Natural killer cell treated with Interleukin-12 subunit alpha and Interleukin-12 subunit beta and Interleukin-15 and Interleukin-18, amount 100 ng/mL, for 72 hours (primary cell): ENCODE data around the gene UNCX. TPM values are rescaled to one million over a fixed set of nuclear protein-coding genes. Genes with fewer than 3 reads are reported as not detected.
"Not testable (repeated sequence)": the region's sequence is repeated elsewhere in the genome, so short reads cannot be mapped to it uniquely, and the experiment has no call there.

Source experiments
- ATAC-seq, 2 donors: fragments of 150-1000 bp; cut with Tn5 transposase in 1 of 2; sonication (Bioruptor Pico), chemical (Tn5 transposase) in 1 of 2; 2 replicates each; pipeline ENCODE4 v1.10.0; 2021
- DNase-seq: peaks from one replicate; pipeline ENCODE4 v3.0.0; 2022; ENCODE audit warnings: low spot score
- H3K27ac Mint-ChIP-seq, 2 donors: 1 replicate in 1 of 2; 2 replicates in 1 of 2; pipeline ENCODE4 v1.8.0; 2022; ENCODE audit warnings: mixed read lengths in 2 of 2, mild to moderate bottlenecking in 1 of 2, moderate library complexity in 1 of 2
- H3K27me3 Mint-ChIP-seq, 2 donors: 1 replicate in 1 of 2; 2 replicates in 1 of 2; pipeline ENCODE4 v1.8.0; 2022; ENCODE audit warnings: mixed read lengths in 2 of 2
- H3K36me3 Mint-ChIP-seq: one replicate; pipeline ENCODE4 v1.8.0; 2022; ENCODE audit warnings: mixed read lengths
- H3K4me1 Mint-ChIP-seq, 2 donors: 1 replicate in 1 of 2; 2 replicates in 1 of 2; pipeline ENCODE4 v1.8.0; 2022; ENCODE audit warnings: low read depth in 2 of 2, mixed read lengths in 2 of 2, mild to moderate bottlenecking in 1 of 2
- H3K4me3 Mint-ChIP-seq: one replicate; pipeline ENCODE4 v1.8.0; 2022; ENCODE audit warnings: mixed read lengths
- H3K9me3 Mint-ChIP-seq: 2 replicates; pipeline ENCODE4 v1.8.0; 2022; ENCODE audit warnings: mixed read lengths
- total RNA-seq, 2 donors: library from RNA; stranded (reverse); gene quantifications; one replicate each; pipeline ENCODE4 v1.2.3, GENCODE V29; 2022

The UNCX gene
- total RNA-seq, 2 donors from 2014 or later: not detected

DNA sequence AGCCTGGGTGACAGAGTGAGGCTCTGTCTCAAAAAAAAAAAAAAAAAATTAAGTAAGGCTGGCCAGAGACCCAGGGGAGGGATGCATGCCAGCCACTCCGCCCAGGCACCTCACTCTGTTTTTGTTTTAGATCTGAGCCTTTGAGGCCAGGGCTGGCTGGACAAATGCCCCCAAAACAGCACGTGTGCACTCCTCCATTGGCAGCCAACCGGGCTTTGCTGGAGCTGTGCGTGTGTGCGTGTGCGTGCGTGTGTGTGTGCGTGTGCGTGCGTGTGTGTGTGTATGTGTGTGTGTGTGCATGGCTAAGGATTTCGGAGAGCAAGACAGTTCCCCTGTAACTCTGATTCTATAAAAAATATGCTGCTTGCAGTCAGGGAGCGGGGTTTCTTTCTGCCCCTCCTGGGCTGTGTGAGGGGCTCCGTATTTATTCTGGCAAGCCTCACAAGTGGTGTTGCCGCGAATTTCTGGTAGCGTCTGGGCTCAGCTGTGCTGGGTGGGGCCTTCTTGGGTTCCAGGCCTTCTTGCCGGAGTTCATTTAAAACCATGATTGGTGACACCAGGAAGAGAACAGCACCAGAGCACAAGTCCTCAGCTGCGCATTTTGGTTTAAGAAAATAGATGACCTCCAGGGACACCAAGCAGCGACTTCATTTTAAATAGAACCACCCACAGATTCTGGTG, 28.1 kb upstream of the UNCX start:
- Mint-ChIP-seq H3K27ac (no peak overlapping the region), H3K36me3 (no peaks in the 10 kb centered on the region), H3K27me3 (peaks cover 5 to 8% of the 10 kb centered on the region in 2 donors), H3K4me3 (no peak overlapping the region), H3K4me1 (no peaks in the 10 kb centered on the region), H3K9me3 (no peaks in the 10 kb centered on the region)
- ATAC-seq (no peak), DNase-seq (no peak)

DNA sequence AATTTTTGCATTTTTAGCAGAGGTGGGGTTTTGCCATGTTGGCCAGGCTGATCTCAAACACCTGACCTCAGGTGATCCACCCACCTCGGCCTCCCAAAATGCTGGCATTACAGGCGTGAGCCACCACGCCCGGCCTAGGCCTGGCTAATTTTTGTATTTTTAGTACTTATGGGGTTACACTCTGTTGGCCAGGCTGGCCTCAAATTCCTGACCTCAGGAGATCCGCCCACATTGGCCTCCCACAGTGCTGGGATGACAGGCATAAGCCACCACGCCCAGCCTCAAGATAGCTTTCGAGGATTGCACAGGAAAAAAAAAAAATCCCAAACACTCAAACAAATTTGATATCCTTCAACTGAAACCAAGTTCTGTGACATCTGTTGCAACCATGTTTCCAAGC, 26.9 kb upstream of the UNCX start:
- not testable (repeated sequence) for DNase-seq, ATAC-seq, H3K27ac Mint-ChIP-seq, H3K36me3 Mint-ChIP-seq, H3K4me3 Mint-ChIP-seq, H3K9me3 Mint-ChIP-seq, H3K4me1 Mint-ChIP-seq
- peaks cover 9 to 14% of the 10 kb centered on the region in 2 donors for H3K27me3 Mint-ChIP-seq

DNA sequence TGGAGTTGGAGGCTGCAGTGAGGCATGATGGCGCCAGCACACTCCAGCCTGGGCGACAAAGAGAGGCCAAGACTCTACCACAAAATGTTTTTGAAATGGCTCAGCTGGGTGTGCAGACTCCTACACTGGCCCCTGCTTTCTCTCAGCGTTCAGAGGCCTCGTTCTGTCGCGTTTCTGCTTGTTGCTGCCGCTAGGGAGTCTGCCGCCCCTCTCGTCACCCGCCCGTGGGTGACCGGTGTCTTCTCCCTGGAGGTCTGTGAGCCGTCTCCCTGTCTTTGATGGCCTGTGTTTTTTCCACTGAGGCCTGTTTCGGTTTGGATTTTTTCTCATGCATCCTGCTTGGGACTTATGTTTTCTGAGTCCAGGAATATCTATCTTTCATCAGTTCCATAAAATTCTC, 23.6 kb upstream of the UNCX start:
- ATAC-seq (no peak), DNase-seq (no peak)
- no peak overlapping the region for H3K4me3 Mint-ChIP-seq
- H3K9me3 Mint-ChIP-seq: no peaks in the 10 kb centered on the region
- no peaks in the 10 kb centered on the region for H3K4me1 Mint-ChIP-seq
- peaks cover 15 to 21% of the 10 kb centered on the region in 2 donors for H3K27me3 Mint-ChIP-seq
- no peaks in the 10 kb centered on the region for H3K36me3 Mint-ChIP-seq
- no peak overlapping the region for H3K27ac Mint-ChIP-seq

DNA sequence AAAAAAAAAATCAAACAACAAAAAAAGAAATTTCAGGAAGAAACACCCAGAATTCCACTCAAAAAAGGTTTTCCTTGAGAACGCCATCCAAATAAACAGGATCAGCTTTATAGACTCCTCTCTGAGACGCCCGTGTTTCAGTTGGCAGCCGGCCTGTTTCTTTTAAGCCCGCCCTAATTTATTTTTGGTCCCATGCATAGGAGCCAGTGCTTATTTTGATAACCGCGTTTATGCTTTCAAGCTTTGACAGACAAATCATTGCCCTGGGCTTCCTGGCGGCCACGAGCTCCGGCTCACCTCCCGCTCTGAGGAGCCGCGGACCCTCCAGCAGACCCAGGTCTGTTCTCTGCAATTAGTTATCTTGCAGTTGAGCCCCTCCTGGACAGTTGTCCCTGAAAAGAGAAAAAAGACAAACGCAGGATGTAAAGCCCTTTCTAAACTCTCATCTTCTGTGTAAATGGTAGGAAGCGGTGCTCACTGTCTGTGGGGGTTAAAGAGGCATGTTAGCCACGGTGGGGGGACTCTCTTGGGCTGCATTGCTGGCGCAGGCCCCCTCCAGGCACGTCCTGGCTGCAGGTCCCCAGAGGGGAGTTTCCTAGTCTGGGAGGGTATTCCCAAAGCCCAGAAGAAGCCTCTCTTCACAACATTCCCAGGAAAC, 22.2 kb upstream of the UNCX start:
- ATAC-seq: no peak
- Mint-ChIP-seq H3K9me3 (no peaks in the 10 kb centered on the region), H3K36me3 (no peaks in the 10 kb centered on the region), H3K4me1 (no peaks in the 10 kb centered on the region), H3K4me3 (no peak overlapping the region), H3K27me3 (peaks cover 15 to 24% of the 10 kb centered on the region in 2 donors), H3K27ac (no peak overlapping the region)
- no peak for DNase-seq

DNA sequence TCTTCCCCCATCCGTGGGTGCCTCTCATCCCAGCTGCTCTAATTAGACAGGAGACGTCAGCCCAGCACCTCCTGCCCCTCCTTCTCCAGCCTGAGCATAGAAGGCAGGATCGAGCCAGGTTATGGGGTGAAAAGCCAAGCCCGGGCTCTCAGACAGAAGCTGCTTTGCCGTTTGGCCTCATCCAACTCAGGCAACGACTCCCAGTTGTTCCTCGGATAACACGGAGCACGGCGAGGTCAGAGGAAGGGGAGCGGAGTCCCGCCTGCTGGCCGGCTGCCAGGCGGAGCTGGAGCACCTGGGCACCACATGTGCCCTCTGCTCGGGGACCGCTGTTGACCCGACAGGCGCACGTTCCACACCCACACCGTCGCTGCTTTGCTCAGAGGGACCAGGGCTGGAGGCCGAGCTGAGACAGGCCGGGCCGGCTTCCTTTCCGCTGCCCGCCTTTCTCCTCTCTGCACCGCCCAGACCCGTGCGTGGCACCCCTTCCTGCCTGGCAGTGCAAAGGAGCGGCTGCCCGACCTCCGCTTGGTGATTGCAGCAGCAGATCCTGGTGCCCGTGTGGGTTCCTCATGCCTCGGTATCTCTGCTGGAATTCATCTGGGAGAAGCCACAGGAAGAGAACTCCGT, 21.6 kb upstream of the UNCX start:
- H3K27me3 Mint-ChIP-seq: peaks cover 15 to 28% of the 10 kb centered on the region in 2 donors
- no peak overlapping the region for H3K4me3 Mint-ChIP-seq
- no peaks in the 10 kb centered on the region for H3K9me3 Mint-ChIP-seq
- DNase-seq (no peak), ATAC-seq (peak in 1 of 2 donors; percentile 28)
- no peaks in the 10 kb centered on the region for H3K4me1 Mint-ChIP-seq
- H3K36me3 Mint-ChIP-seq: no peaks in the 10 kb centered on the region
- no peak overlapping the region for H3K27ac Mint-ChIP-seq

DNA sequence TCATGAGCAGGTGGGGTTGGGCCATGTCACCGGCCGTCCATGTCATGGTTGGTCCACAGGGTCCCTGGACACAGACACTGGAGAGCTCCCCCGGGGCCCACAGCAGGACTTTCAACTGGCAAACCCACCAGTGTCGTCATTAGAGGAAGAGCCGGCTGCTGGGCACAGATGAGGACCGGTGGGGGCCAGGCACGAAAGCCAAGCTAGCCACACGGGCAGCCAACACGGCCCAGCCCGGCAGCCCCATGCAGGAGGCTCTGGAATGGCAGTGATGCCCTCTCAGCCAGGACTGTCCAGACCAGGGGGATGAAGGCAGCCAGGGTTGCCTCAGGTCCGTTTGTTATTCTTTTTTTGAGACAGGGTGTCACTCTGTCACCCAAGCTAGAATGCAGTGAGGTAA, 21.1 kb upstream of the UNCX start:
- no peaks in the 10 kb centered on the region for H3K36me3 Mint-ChIP-seq
- ATAC-seq (no peak), DNase-seq (no peak)
- no peaks in the 10 kb centered on the region for H3K9me3 Mint-ChIP-seq
- no peaks in the 10 kb centered on the region for H3K4me1 Mint-ChIP-seq
- no peak overlapping the region for H3K27ac Mint-ChIP-seq
- H3K4me3 Mint-ChIP-seq: no peak overlapping the region
- H3K27me3 Mint-ChIP-seq: peaks cover 15 to 28% of the 10 kb centered on the region in 2 donors

DNA sequence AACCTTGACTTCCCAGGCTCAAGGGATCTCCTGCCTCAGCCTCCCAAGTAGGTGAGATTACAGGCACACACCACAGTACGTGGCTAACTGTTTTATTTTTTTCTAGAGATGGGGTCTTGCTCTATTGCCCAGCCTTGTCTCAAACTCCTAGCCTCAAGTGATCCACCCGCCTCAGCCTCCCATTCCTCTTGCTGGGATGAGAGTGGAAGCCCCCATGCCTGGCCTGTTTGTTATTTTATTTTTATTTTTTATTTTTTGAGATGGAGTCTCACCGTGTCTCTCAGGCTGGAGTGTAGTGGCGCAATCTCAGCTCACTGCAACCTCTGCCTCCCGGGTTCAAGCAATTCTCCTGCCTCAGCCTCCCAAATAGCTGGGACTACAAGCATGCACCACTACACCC, 20.6 kb upstream of the UNCX start:
- H3K36me3 Mint-ChIP-seq, H3K9me3 Mint-ChIP-seq, H3K27ac Mint-ChIP-seq, ATAC-seq, H3K4me1 Mint-ChIP-seq, DNase-seq, H3K4me3 Mint-ChIP-seq: not testable (repeated sequence)
- peaks cover 18 to 30% of the 10 kb centered on the region in 2 donors for H3K27me3 Mint-ChIP-seq

DNA sequence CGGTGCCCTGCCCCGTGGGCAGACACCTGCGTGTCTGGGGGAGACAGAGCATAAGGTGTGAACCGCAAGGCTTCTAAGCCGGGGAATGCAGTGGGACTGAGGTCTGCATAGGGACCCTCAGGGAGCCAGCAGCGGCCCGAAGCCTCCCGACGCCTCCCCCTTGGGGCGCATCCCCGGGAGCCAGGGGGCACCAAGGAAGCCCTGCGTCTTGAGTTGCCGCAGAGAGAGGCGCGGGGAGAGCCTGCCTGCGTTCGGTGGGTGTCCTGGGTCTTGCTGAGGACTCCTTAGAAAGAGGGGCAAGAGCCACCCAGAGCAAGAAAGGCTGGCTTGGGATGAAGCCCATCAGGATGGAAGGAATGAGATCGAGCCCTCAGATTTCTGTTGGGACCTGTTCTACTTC, 18.2 kb upstream of the UNCX start:
- H3K9me3 Mint-ChIP-seq: no peaks in the 10 kb centered on the region
- no peak overlapping the region for H3K27ac Mint-ChIP-seq
- H3K4me3 Mint-ChIP-seq: no peak overlapping the region
- H3K36me3 Mint-ChIP-seq: no peaks in the 10 kb centered on the region
- ATAC-seq: no peak
- no peak for DNase-seq
- no peaks in the 10 kb centered on the region for H3K4me1 Mint-ChIP-seq
- H3K27me3 Mint-ChIP-seq: peaks cover 19 to 28% of the 10 kb centered on the region in 2 donors

DNA sequence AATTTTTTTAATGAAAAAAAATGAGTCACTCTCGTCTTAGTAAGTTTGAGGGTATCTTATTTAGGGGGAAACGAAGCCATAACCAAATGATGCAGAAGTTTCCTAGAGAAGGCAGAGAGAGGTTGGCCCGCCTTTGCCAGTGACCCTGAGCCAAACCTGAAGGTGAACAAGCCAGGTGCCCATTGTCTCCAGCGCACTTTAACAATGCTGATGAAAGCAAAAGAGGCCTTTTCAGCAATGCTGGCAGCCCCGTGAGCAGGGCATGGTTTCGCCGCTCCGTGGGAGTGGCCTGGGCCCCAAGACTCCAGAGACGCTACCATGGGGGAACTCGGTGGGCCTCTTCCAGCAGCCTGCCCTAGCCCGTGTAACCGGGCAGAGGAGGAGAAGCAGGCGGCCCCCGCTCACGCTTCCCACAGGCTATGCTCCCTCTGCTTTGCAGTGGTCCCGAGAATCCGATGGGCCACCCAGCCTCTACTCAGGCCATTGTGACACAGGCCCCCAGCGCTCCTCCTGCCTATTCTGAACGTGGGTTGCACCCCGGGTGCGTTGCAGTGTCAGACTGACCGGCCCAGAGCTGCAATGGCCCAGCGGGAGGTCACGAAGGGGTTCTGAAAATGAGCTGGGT, 14.0 kb upstream of the UNCX start:
- Mint-ChIP-seq H3K27ac (no peak overlapping the region), H3K9me3 (no peaks in the 10 kb centered on the region), H3K27me3 (peaks cover 17 to 26% of the 10 kb centered on the region in 2 donors), H3K36me3 (no peaks in the 10 kb centered on the region), H3K4me1 (no peaks in the 10 kb centered on the region), H3K4me3 (no peak overlapping the region)
- DNase-seq (no peak), ATAC-seq (no peak)

DNA sequence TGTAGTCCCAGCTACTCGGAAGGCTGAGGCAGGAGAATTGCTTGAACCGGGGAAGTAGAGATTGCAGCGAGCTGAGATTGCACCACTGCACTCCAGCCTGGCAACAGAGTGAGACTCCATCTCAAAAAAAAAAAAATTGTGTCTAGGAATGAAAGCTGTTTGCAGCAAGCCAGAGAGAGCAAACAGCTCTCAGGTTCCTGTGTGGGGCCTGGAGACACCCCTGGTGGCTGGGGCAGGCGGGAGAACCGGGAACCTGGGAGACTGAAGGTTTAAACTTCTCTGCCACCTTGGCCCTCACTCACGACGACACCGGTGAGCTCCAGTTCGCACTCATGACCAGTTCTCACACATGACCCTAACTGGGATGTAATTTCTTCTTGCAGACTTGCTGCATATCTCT, 13.2 kb upstream of the UNCX start:
- H3K27me3 Mint-ChIP-seq: peaks cover 17 to 24% of the 10 kb centered on the region in 2 donors
- no peak overlapping the region for H3K27ac Mint-ChIP-seq
- no peak overlapping the region for H3K4me3 Mint-ChIP-seq
- no peaks in the 10 kb centered on the region for H3K9me3 Mint-ChIP-seq
- no peaks in the 10 kb centered on the region for H3K36me3 Mint-ChIP-seq
- ATAC-seq: no peak
- no peak for DNase-seq
- no peaks in the 10 kb centered on the region for H3K4me1 Mint-ChIP-seq

DNA sequence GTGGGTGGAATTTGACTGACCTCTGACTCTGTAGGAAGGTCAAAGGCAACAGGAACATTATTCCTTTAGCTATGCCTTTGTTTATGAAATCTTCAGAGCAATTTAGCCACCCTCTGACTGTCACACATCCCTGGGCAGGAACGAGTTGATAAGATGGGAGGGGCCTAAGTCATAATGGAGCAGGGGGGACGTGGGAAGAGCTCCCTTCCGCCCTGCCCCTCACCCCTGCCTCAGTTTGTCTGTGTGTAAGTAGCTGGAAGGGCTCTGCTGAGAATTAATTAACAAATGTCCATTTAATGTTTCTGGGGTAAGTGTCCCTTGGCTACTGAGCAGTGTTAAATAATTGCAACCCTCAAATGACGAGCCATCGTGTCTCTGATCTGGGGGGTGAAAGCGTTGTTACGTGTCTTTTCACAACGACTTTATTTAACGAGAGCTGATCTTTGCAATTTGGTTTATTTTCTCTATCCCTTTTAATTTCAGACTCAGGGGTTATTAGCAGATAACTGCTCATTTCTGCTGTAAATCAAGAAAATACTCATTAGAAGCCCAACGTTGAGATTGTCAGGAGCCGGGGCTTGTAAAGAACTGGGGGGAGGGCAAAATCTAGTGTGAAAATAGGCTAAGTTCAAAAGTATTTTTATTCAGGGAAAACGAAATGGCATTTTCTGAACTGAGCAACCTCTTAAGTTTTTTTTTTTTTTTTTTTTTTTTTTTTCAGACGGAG, 12.5 kb upstream of the UNCX start:
- no peaks in the 10 kb centered on the region for H3K4me1 Mint-ChIP-seq
- peaks cover 17 to 29% of the 10 kb centered on the region in 2 donors for H3K27me3 Mint-ChIP-seq
- no peak overlapping the region for H3K27ac Mint-ChIP-seq
- no peaks in the 10 kb centered on the region for H3K36me3 Mint-ChIP-seq
- no peak overlapping the region for H3K4me3 Mint-ChIP-seq
- ATAC-seq (no peak), DNase-seq (no peak)
- no peaks in the 10 kb centered on the region for H3K9me3 Mint-ChIP-seq

DNA sequence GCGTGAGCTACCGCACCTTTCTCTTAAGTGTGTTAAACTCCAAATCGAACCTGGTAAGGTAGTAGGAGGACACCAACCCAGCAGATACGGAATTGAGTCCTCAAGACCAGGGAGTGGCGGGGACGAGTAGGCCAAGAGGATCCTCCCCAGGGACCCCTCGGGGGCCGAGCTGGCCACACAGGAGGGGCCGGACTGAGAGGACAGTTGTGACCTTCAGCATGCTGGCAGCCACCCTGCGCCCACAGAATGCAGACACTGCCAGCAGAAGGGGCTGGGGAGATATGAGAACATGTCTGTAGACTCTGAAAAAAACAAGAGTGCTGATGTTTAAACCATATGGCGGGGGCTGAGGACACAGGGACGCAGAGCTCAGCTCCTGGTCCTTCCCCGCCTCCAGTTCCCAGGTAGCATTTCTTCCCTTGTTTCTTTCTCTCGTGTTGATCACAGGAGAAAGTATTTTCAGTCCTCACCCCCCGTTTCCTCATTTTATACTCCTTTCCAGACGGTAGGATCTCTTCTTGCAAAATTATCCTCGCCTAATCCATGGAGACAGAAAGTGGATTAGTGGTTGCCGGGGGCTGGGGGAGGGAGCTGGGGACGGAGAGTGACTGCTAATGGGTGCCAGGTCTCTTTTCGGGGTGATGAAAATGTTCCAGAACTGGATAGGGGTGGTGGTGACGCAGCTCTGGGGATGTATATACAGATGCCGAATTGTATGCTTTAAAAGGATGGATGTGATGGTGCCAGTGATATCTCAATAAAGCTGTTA, 11.5 kb upstream of the UNCX start:
- H3K4me3 Mint-ChIP-seq: no peak overlapping the region
- DNase-seq: no peak
- H3K36me3 Mint-ChIP-seq: no peaks in the 10 kb centered on the region
- H3K27ac Mint-ChIP-seq: no peak overlapping the region
- peaks cover 25 to 31% of the 10 kb centered on the region in 2 donors for H3K27me3 Mint-ChIP-seq
- no peak for ATAC-seq
- no peaks in the 10 kb centered on the region for H3K9me3 Mint-ChIP-seq
- H3K4me1 Mint-ChIP-seq: no peaks in the 10 kb centered on the region
